HTERT RPE-1 (cell line): ENCODE results near the gene CASP6.

Experiments used
- in situ Hi-C: fragments of 300-500 bp; cut with MboI; formaldehyde crosslinking; loops from 4 replicates; pipeline ENCODE4 v1.14.3; 2020; ENCODE audit warnings: low sequenced_read_pairs

CASP6 gene

DNA sequence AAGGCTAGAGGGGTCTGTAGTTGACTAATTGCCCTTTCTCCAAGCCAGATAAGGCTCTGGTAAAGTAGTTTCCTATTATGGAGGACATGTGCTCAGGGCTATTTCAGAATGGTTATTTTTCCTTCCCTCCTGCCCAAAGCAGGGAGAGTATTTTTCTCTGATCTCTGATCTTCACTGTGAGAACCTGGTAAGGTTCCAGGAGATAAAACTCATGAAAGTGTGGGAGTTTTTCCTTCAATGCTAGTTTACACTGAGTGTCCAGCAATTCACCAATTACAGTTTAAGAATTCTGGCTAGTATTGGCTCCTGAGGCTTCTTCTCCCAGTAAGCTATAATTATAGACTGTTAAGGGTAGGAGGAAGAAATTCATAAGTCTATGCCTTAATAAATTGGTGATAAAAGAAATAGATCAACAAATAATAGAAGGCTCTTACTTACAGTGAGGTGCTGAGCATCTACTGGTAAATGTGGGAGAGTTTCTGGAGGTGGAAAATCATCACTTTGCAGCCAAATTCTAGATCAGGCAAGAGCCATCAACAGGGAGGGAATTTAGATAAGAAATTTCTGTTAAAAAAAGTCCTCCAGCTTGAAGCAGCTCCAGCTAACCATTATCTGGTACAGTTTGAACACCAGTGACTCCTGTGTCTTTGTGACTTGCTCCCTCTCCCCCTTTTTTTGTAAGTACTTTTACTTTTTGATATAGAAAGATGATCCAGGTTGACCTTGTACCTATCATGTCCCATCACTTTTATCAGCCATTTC lies 30.9 kb downstream of the CASP6 start:
- in situ Hi-C loops: no loop called here

DNA sequence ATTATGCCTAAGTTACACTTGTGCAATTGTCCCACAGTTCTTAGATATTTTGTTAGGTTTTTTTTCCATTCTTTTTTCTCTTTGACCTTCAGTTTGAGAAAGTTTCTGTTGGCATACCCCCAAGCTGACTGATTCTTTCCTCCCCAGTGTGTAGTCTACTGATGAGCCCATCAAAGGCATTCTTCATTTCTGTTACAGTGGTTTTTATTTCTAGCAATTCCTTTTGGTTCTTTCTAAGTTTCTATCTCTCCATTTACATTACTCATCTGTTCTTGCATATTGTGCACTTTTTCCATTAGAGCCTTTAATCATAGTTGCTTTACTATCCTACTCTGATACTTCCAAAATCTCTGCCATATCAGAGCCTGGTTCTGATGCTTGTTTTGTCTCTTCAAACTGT lies 31.9 kb downstream of the CASP6 start:
- in situ Hi-C loops: no loop called here

DNA sequence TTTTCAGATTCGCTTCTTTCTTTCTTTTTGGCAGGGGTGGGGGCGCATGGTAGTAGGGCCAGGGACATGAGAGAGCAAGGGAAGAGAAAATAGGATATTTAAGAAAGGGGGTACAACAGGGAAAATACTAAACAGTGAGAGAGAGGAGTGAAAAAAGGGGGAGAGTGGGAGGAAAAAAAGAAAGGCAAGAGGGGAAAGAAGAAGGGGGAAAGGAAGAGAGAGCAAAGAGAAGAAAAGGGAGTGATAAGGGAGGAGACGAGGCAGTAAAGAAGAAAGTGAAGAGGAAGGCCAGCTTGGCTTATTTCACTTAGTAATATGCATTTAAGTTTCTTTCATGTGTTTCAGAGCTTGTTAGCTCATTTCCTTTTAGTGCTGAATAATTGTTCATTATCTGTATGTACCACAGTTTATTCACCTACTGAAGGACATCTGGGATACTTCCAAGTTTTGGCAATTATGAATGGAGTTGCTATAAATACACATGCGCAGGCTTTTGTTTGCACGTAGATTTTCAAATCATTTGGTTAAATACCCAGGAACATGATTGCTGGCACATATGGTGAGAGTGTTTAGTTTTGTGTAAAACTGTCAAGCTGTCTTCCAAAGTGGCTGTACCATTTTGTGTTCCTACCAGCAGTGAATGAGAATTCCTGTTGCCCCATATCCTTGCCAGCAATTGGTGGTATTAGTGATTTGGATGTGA lies 37.3 kb downstream of the CASP6 start:
- in situ Hi-C loops: no loop called here

DNA sequence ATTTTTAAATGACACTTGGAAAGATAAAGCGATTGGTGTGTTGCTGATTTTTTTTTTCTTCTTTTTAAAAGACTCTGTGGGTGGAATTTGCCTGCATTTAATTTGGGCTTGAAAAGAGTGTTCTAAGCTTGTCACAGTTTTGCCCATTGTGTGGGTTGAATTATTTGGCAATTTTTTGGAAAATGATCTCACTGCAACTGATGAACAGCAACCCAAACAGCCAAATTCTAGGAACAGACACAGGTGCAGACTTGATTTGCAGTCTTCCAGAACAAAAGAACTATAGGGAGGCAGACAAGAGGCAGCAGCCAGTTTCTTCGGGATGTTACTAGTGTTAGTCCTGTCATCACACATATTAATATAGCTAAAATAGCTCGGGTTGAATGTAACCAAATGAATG lies 40.5 kb downstream of the CASP6 start:
- in situ Hi-C loops: no loop called here

GRCh38 chr4:109662116-109662515 lies 41.1 kb downstream of the CASP6 start:
- in situ Hi-C loops: no loop called here

DNA sequence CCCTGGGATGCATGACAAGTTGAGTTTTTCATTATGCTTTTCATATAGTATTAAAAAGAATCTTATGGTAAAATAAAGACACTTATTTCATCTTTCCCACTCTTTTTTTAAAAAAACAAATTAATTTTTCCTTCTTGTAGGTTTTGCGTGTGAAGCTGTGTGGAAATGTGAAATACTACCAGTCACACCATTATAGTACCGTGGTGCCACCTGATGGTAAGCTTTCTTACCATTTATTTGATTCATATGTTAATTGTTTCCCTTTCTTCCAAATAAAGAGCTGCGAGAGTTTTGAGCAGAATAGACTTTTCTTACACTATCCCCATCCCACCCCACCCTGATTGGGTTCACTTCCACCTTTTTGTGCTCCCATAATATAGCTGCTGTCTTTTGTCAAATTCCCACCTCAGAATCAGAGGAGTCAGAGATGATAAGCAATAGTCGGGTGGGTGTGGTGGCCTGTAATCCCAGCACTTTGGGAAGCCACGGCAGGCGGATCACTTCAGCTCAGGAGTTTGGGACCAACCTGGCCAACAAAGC lies 44.3 kb downstream of the CASP6 start:
- in situ Hi-C loops: no loop called here

- in situ Hi-C loops: no loop called here
Measured at GRCh38 chr4:109657854-109658418, 45.3 kb downstream of the CASP6 start.

DNA sequence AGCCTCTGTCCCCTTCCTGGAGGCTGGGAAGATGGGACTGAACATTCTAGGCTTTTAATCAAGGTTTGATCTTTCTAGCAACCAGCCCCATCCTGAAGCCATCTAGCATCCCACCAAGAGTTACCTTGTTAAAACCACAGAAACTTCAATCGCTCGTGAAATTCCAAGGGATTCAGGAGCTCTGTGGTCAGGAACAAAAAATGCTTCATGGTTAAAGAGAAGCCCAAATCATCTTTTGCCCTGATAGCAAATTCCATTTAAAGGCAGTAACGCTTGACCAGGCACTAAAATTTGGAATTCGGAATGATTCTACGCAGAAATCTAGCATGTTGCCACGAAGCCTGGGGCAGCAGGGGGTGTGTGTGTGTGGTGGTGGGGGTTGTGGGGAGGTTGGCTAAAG lies 47.8 kb downstream of the CASP6 start:
- in situ Hi-C loops: no loop called here

- in situ Hi-C loops: no loop called here
Measured at GRCh38 chr4:109649872-109650271, 53.4 kb downstream of the CASP6 start.

- in situ Hi-C loops: no loop called here
Measured at GRCh38 chr4:109648997-109649575, 54.2 kb downstream of the CASP6 start.

DNA sequence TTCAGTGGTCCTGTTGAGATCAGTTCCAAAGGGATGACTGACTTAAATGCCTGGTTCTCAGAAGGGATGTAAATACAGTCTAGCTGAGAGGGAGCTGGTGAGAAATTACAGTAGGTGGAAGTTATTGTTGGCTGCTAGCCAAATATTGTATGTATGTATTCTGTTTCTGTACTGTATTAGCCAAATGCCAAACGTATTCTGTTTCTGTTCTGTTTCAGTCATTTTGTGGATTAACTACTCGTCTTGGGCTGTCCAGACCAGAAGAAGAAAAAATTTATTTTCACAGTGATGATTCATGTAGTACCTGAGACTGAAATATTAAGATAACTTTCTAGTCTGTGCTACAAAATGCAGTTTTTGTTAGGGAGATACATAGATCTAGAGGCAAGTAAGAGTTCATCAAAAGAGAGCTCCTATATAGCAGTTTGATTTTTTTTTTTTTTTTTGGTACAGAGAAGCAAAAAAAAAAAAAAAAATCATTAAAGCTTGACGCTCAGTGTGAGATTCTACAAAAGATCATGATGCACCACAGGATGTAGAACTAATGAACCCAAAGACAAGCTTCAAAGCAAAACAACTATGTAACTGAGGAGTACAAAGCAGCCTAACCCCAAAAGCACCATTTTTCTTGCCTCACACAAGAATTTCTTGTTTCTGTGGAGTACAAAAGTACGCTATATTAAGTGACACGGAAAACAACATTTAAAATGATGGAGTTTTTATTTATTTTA lies 54.8 kb downstream of the CASP6 start:
- in situ Hi-C loops: no loop called here

DNA sequence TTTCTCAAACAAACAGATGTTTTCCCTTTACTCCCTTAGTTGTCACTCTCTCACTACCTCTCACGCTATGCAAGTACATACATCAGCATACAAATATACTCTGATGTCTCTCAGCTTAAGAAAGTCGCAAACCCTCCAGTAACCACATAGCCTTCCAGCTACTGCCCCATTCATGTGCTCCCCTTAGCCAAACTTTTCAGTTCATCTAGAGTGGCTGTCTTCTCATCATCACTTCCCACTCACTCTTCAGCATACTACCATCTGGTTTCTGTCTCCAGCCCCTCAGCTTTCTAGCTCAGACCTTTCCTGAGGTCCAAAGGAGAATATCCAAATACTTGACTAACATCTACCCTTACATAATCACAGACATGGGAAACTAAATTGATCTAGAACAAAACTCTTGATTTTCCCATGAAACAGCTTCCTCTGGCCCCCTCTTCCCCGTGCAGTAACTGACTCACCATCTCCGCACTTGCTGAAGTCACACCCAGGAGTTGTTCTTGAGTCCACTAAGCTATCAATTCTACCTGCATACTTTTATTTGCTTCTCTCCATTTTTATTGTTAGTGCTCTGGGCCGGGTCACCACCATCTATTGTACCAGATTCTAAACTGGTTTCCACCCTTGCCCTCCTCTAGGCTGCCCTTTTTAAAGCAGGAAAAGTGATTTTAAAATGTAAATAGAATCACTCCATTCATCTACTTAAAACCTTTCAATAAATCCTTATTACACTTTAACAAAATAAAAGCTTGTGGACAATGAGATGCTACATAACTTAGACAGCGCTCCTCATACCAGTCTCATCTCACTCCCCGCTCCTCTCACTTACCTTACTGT lies 57.2 kb downstream of the CASP6 start:
- in situ Hi-C loops: no loop called here

GRCh38 chr4:109640644-109641043 lies 62.6 kb downstream of the CASP6 start:
- in situ Hi-C loops: no loop called here
